Right lung (tissue), 5 donors: ENCODE measurements around the gene CLSTN2. TPM values are rescaled to one million over a fixed set of nuclear protein-coding genes. Genes with fewer than 3 reads are reported as not detected.

Source experiments
- DNase-seq, 2 donors: peaks; one replicate each; pipeline ENCODE4 v3.0.0-alpha.2; 2013
- polyA plus RNA-seq, 5 donors: library from polyadenylated mRNA; unstranded; fragments of 120-200 nt; gene quantifications; one replicate each; pipeline versions ENCODE4 v1.2.1 to v1.2.3, GENCODE V29; 2013; ENCODE audit warnings: inconsistent platforms in 1 of 5, low replicate concordance in 1 of 5; ENCODE audit not compliant: insufficient read length in 5 of 5, insufficient read depth in 1 of 5

CLSTN2 gene
- polyA plus RNA-seq, 5 donors: 0.37 to 0.93 (median 0.47) TPM

DNA sequence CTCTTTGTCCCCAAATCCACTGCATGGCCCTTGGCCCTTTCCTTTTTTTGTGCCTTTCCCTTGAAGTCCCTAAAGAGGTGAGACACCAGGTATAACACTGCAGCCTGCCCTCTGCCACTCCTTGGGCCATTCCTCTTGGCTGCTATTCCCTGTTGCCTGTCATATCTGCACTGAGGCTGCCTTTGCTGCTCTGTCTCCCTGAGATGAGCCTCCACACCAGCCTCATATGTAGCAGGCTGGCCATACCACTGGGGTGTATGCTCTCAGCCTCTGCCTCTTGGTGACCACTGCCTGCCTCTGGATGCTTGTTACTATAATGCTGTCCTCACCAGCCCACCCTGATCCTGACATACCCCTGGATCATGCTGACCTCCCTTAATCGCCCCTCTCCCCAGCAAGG is 252.0 kb downstream of the CLSTN2 start:
- no peak for DNase-seq

DNA sequence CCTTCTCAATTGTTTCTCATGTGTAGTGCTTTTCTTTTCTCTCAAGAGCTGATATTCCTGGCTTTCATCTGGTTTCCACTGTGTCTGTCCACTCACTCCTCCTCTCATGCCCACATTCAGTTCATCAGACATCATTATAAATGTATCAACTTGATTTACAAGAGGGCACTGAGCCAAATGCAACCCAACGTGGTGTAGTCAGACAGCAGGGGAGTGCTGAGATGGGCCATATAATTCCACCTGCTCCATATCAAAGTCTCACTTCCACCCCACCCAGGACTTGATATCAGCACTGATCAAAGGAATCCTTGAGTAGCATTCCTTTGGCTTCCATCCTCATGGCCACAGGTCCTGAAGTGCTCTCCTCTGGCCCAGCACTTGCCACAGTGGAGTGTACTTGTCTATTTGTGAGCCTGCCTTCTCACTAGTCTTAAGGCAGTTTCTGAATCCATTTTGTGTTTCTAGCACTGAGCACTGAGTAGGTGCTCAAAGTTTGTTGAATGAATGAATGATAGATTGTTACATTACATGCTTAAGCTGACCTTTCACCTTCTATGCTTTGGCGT is 252.8 kb downstream of the CLSTN2 start:
- DNase-seq: no peak

DNA sequence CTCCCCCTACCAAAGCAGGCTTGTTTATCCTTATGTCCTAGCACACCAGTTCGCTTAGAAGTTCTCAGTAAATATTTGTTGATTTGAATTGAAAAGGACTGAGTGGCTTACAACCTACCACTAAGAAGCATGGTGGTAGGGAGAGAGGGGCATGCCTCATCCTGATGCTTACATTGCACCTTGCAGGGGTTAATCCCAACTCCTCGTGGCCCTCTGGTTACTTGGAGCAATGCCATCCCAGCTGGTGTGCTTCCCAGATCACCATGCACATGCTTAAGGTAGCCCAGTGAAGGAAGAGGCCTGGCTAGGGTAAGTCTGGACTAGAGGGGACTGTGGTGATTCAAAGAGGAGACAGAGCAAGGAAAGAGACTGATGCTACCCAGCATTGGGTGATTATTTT is 253.3 kb downstream of the CLSTN2 start:
- no peak for DNase-seq

DNA sequence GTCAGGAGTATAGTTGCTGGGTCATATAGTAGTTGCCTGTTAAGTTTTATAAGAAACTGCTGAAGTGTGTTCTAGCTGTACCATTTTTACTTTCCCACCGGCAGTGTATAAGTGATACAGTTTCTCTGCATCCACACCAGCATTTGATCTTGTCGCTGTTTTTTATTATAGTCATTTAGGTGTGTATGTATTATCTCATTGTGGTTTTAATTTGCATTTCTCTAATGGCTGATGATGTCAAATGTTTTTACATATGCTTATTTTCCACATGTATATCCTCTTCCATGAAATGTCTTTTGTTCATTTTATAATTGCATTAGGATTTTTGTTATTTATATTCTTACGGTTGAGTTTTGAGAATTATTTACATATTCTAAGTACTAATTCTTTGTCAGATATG is 254.3 kb downstream of the CLSTN2 start:
- no peak for DNase-seq

DNA sequence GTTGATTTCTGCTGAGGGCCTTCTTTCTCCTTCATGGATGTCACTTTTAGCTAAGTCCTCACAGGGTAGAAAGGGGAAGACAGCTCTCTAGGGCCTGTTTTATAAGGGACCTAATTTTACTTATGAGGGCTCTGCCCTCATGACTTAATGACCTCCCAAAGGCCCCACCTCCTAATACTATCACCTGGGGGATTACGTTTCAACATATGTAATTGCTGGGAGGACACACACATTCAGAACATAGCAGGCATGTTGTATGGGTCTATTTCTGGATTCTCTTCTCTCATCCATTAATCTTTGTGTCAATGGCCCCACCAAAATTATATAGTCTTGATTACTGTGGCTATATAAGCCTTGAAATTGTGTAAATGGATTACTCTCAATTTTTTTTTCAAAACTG is 255.0 kb downstream of the CLSTN2 start:
- DNase-seq: no peak

DNA sequence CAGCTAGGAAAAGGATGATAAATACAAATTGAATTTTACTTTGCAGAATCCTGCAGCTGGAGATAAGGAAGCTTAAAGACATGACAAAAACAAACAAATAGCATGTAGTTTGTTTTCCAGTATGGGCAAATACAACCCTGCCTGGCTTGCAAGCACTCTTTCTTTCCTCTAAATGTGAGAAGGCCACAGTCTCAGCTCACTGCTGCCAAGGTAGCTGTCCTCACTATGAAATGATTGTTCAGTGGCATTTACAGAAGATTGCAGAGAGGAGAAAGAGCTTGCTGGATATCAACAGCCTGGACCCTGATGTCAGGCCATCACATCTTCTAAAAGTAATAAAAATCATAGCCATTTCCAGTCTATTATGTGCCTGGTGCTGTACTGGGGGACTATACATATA is 262.0 kb downstream of the CLSTN2 start:
- DNase-seq: no peak

DNA sequence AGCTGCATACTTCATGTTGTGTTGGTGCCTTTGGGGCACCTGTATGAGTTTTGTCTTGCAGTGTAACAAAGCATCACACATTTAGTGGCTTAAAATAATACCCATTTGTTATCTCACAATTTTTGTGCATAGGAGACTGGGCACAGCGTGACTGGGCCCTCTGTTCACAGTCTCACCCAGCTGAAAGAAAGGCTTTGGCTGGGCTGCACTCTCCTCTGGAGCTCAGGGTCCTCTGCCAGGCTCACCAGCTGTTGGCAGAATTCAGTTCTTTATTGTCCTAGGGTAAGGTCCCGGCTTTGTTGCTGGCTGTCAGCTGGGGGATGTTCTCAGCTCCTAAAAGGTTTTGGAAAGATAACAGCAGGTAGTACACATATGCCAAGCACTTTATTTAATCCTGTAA is 263.3 kb downstream of the CLSTN2 start:
- no peak for DNase-seq

DNA sequence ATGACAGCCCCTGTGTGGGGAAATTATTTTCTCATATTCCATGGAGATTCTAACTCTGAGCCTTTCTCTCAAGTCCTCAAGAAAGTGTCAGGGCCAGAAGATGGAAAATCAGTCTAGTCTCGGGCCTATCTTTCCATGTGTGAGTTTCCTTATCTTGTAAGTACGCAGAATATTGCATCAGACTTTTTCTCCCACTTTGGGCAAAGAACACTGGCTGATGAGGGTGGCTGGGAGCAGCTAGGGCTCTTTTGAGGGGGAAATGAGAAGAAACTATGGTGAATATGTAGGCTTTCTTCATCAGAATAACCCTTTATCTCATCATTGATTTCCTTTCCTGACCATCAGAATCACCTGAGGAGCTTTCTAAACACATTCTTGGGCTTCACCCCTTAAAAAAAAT is 264.0 kb downstream of the CLSTN2 start:
- no peak for DNase-seq

DNA sequence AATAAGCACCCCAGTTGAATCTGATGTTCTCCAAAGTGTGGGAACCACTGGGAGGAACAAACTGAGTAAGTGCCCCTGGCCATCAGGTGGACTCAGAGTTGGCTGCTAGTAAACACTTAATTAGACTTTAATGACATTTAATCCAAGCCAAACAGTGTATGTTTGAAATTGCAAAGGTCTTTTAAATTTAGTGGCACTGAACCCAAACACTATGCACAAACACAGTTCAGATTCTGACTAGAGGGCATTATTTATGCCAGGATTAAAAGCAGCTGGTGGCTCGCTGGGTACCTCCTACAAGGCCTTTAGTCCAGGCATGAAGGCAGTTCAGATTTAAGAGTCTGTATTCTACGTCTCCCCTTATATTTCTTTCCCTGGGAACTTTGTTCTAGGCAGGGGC is 264.8 kb downstream of the CLSTN2 start:
- no peak for DNase-seq

DNA sequence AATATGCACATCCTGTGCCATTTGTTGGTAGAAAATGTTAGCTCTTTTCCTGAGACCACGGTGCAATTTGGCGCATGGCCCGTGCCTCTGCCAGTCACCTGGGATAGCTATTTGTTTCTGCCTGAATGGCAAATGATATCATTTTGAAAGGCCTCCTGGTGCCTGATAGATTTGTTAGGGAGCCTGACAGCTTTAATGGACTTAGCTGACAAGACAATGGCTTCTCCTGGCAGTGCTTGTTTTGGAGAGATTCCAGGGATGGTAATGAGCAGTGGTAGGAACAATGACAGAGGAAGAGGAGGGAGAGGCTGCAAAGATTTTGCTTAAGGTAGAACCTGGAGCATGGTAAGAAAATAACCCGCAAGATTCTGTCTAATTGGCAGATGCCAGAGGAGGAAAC is 268.5 kb downstream of the CLSTN2 start:
- DNase-seq: no peak

DNA sequence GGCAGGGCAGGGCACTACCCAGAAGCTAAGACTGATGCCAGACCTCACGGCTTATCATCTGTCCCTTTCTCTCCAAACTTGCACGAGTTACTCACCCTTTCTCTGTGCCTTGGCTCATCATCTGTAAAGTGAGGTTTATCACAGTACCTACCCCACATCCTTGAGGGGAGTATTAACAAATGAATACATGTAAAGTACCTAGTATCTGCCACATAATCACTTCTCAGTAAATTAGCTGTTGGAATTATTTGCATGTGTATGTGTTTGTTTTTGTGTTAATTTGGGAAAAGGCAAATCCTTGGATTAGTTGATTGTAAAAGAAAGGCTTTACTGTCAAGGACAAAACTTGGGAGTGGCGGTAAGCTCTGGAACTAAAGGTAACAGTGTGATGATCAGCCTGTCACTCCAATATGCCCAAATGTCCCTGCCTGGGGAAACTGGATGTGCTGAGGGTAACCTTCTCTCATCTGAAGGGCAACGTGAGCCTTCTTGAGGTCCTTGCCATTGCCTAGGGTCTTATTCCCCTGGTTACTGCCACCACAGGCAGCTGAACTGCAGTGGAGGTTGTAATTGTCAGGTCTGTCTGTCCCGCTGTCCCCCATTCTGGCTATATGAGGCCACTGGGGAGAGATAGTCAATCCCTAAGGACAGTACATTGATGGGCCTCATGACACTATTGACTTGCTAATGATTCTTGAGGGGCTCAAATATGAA is 269.4 kb downstream of the CLSTN2 start:
- DNase-seq: no peak

DNA sequence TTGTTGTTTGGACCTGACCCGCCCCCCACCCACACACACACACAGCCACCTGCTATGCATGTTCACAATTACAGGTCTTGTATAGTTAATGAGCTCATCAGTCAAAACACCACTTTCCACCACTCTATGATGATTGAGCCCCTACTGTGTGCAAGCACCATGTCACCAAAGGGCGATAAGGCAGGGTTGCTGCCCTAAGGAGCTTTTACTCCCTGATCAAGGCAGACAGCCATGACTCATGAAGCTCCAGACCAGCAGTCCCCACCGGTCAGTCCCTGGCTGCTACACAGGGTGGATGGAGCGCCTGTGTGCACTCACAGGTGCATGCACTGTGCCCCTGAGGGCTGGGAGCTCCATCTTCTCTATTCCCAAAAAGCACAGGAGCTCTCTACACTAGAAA is 270.6 kb downstream of the CLSTN2 start:
- DNase-seq: no peak

DNA sequence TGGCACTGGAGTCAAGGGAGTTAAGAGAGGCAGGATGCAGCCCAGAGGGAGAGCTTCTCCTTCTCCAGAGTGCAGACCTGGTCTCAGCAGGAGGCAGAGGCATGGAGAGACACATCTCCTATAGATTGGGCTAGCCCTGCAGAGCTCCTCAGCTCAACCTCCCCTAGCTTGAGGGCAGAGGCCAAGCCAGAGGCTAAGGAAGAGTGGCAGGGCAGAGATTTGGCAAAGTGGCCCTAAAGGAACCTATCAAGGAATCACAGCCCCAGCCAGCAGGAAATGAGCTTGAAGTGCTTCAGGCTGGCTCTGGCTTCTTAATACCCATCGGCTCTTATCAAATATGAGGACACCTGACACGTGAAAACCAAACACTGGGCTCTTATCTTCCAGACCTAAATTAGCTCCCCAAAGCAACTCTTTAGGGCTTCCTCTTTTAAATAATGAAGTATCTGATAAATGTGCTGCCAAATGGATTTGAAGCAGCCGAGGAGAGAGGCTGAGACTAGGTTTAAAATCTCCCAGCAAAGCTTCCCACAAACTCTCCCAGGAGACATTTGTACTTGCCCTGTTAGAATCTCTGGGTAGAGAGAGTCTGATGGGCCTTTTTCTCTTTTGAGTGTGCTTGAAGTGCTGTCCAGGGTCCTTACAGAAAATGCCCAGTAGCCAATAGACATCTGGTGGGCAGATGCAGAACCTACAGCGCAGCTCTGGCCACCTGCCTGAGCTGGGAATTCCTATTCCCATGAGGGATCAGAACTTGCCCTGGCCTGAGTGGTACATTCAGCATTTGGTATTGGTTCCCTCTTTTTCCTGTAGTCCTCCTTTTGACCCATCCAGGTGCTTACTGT is 271.4 kb downstream of the CLSTN2 start:
- peak; percentile 10 to 16 for DNase-seq

DNA sequence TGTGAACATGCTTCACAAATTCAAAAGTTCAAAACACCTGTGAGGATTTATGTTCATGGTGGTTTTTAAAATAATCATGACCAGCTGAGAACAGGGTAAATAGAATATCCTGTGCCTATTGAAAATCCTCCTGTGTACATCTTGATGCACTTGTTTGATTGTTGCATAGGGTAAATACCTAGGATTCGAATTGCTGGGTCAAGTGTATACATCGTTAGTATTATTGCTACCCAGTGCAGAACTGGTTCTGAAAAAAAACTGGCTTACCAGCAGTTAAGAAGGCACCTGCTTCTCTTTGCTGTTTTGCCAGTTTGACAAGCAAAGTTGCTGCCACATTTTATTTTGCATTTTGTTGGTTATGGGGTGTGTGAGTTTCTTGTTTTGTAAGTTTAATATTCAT is 272.6 kb downstream of the CLSTN2 start:
- no peak for DNase-seq

DNA sequence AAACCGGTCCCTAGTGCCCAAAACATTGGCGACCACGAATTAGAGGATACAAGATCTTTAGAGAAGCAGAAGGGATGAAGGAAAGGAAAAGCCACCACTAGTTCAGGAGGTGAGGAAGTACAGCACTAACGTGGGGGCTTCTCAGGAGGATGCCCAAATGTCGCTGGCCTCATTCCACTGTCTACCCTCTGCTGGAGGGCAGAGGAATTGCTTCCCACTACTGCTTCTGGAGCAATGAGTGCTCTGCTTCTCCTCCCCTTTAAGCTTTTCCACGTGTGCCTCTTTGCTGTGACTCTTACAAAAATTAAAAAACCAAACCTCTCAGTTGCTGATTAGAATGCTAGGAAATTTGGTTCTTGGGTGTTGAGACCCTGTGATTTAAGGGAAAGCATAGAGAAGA is 281.3 kb downstream of the CLSTN2 start:
- no peak for DNase-seq

DNA sequence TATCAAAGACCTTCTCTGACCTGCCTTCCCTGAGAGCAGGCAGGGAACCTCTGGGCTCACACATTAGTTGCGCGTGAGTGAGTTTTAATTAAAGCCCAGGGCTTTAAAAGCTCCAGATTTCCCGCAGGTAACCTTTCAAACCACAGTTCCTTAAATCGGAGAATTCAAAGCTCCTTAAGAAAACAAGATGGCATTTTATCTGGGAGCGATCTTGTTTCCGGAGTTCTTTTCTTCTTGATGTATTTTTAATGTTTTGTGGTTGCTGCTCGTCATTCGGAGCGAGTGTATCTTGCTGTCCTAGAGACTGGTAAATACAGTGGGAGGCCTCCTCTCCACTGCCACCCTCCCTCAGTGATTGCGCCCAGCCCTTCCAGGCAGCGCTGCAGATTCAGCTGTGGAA is 284.3 kb downstream of the CLSTN2 start:
- no peak for DNase-seq

DNA sequence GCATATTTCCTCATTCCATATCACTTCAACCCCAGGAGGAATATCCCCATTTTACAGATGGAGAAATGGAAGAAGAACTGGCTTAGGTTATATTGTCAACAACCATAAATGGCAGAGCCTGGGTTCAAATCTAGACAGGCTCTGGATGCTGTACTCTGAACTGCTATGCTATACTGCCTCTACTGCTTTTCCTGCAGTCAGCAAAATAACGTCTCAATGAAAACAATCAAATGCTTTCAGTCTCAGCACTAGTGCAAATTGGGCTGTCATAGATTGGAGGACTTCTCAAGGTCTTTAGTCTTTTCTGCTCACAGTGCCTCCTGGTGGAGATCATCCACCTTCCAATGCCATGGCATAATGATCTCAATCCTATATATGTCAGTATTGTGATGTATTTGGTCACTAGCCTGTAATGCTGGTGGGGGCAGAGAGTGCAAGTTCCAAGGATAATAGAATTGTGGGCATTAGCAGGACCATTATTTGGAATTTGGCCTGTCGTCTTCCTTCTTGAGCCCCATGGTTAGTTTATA is 285.0 kb downstream of the CLSTN2 start:
- no peak for DNase-seq

DNA sequence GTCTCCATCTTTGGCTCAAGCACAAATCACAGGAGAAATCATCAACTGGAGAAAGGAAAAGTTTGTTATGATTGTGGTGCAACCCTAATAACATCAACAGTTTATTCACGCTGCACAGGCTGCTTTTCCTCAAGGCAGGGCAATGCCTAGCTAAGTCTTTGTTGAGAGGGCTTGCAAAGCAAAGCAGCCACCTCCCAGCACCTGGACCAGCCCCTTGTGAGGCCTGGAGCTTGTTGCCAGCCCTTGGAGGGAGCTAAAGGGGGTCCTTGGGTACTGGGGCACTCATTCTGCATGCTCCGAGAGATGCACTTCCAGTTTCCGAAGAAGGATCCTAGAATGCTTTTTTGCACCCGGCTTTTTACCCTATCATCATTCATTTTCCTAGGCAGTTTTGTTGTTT is 288.2 kb downstream of the CLSTN2 start:
- DNase-seq: no peak

DNA sequence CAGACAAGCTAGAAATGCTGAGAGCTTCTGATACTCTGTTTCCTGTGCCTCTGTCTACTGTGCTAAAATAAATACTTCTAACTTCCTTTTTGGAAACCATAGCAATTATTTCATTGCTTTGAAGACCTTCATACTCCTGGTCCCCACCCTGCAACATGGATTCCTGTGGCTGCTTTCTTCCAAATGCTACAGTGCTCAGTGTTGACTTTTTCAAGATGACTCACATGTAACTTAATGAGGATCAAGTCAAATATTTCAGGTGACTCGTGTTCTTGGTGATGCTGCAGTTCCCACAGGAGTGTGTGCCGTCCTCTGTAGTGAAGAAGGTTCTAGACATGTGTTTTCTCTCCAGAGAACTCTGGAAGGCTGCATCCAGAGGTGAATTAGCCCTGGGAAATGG is 288.6 kb downstream of the CLSTN2 start:
- no peak for DNase-seq

DNA sequence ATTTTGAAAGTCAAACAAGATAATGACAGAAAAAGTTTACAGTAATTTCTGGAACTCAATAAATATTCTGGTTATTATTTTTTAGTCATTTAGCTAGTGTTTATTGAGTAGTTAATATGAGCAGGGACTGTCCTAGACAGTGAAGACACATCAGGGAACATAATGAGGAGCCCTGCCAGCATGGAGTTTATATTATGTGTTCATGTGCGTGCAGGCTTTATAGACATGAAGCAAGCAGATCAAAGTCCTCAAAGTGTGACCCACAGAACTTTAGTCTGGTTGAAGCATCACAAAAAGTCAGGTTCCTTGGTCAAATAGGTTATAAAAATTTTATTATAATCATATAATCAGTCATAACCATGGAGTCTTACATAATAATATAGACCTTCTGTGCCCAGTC is 289.3 kb downstream of the CLSTN2 start:
- DNase-seq: no peak

DNA sequence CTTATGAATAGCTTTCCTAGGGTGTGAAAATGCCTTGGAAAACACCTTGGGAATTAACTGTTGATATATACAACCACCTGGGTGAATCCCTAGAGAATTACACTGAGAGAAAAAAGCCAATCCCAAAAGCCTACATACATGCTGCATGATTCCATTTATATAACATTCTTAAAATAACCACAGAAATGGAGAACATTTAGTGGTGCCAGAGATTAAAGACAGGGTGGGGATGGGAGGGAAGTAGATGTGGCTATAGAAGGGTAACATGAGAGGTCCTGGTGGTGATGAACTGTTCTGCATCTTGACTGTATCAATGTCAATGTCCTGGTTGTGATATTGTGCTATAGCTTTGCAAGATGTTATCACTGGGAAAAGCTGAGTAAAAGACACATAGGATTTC is 291.0 kb downstream of the CLSTN2 start:
- DNase-seq: no peak

DNA sequence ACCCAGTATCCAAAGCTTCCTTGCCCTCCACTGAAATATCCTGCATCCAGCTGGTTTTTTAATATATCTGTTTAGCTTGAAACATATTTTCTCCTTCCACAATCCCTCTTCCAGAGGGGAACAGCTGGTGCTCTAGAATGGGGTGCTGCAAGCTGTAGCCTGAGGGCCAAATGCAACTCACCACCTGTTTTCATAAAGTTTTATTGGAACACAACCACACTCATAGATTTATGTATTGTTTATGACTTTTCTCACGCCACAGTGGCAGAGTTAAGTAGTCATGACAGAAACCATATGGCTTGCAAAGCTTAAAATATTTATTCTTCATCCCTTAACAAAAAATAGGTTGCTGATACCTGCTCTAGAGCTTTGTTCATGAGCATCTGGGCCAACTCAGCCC is 298.7 kb downstream of the CLSTN2 start:
- DNase-seq: no peak

DNA sequence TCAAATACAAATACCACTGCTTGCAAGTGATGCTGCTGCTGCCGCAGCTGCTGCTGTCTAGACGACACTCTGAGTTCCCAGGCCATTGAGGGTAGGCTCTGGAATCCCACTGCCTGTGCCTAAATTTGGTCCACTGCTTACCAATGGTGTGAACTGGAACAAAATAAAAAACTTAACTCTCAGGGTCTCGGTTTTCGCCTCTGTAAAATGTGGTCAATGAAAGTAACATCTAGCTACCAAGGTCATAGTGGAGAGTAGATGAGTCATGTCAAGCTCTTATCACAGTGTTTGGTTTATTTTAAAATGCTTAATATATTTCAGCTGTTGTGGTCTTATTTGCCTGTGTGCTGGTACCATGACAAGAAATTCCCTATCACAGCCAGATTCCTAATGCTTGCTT is 299.3 kb downstream of the CLSTN2 start:
- no peak for DNase-seq
